ENCODE measurements around the gene GRK6.

Gene GRK6

GRCh38 chr5:177456976-177457851 lies 30.7 kb downstream of the GRK6 start (continued):
- TF ChIP-seq SP2 (tag by site-specific recombination; IDR thresholded peaks at IDR 0.05) (peak; percentile 87), ZNF24 (tag by site-specific recombination; IDR thresholded peaks at IDR 0.05) (no peak), ZNF747 (tag by site-specific recombination; IDR thresholded peaks at IDR 0.05) (no peak), ZFHX2 (tag by site-specific recombination; conservative IDR thresholded peaks at IDR 0.05) (peak; percentile 75), ZNF239 (tag by site-specific recombination; IDR thresholded peaks at IDR 0.05) (no peak), SCRT2 (tag by site-specific recombination; IDR thresholded peaks at IDR 0.05) (peak; percentile 91), ZNF169 (tag by site-specific recombination; IDR thresholded peaks at IDR 0.05) (no peak), MYNN (tag by site-specific recombination; IDR thresholded peaks at IDR 0.05; ENCODE audit: borderline replicate concordance) (peak; percentile 87; the same call in 1 of the 2 replicates), SCRT1 (tag by site-specific recombination; IDR thresholded peaks at IDR 0.05; ENCODE audit: borderline replicate concordance) (0 out of 2 replicates have a peak, but pooled peaks have one; percentile 36), ZBTB1 (tag by site-specific recombination; IDR thresholded peaks at IDR 0.05) (no peak)
- TF ChIP-seq, protein P1, sequence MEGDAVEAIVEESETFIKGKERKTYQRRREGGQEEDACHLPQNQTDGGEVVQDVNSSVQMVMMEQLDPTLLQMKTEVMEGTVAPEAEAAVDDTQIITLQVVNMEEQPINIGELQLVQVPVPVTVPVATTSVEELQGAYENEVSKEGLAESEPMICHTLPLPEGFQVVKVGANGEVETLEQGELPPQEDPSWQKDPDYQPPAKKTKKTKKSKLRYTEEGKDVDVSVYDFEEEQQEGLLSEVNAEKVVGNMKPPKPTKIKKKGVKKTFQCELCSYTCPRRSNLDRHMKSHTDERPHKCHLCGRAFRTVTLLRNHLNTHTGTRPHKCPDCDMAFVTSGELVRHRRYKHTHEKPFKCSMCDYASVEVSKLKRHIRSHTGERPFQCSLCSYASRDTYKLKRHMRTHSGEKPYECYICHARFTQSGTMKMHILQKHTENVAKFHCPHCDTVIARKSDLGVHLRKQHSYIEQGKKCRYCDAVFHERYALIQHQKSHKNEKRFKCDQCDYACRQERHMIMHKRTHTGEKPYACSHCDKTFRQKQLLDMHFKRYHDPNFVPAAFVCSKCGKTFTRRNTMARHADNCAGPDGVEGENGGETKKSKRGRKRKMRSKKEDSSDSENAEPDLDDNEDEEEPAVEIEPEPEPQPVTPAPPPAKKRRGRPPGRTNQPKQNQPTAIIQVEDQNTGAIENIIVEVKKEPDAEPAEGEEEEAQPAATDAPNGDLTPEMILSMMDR (tag by site-specific recombination; IDR thresholded peaks at IDR 0.05), result peak; percentile 32; the same call in 1 of the 2 replicates
- TF ChIP-seq, protein P2, sequence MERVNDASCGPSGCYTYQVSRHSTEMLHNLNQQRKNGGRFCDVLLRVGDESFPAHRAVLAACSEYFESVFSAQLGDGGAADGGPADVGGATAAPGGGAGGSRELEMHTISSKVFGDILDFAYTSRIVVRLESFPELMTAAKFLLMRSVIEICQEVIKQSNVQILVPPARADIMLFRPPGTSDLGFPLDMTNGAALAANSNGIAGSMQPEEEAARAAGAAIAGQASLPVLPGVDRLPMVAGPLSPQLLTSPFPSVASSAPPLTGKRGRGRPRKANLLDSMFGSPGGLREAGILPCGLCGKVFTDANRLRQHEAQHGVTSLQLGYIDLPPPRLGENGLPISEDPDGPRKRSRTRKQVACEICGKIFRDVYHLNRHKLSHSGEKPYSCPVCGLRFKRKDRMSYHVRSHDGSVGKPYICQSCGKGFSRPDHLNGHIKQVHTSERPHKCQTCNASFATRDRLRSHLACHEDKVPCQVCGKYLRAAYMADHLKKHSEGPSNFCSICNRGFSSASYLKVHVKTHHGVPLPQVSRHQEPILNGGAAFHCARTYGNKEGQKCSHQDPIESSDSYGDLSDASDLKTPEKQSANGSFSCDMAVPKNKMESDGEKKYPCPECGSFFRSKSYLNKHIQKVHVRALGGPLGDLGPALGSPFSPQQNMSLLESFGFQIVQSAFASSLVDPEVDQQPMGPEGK (tag by site-specific recombination; IDR thresholded peaks at IDR 0.05), result peak; percentile 11; the same call in 1 of the 2 replicates

DNA sequence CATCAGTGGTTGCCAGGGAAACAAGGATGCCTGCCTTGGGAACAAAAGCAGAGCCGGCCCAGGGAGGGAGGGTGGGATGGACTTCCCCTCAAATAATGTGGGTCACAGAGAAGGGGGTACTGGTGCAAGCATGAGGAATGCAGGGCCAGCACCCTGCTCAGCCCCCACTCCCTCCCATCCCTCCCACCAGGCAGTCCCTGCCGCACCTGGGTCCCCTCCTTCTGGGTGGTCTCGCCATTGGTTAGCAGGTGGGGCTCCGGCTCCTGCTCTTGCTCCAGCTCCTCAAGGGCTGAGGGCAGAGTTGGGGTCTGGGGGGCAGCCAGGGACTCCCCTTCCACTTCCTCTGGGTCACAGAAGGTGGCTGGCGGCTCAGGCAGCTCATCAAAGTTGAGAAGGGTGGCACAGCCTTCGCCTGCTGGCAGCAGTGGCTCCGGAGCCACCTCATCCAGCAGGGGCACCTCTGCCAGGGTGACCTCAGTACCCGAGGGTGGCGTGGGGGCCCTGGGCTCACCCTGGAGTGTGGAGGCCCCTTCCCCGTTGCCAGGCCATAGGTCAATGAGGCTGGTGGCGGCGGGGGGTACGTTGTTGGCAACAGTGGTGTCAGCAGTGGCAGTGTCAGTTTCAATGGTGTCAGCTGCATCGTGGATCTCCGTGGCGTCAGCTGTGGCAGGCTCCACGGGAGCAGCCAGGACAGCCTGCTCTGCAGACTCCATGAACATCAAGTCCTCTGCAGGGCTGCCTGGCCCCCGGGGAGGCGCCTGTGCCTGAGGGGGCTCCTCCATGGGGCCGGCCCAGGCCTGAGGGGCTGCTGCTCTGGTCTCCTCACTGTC lies 31.6 kb downstream of the GRK6 start:
- Histone ChIP-seq H3K27ac (ENCODE audit: extremely low read depth, low read depth, low read length) (no peak overlapping the region), H3K9me3 (ENCODE audit: control insufficient read depth, insufficient read depth, low read depth, low read length) (no peaks in the 10 kb centered on the region), H3K4me3 (ENCODE audit: low read depth, low read length) (no peak overlapping the region), H3K4me1 (ENCODE audit: control insufficient read depth, insufficient read depth, low read length) (peaks cover 8% of the 10 kb centered on the region), H3K36me3 (ENCODE audit: control insufficient read depth in 2 of 2, insufficient read depth in 1 of 2, low read length in 2 of 2) (peaks cover 4 to 53% of the 10 kb centered on the region in 2 experiments; a peak in 2 of 3 replicates)
- POLR2A ChIA-PET, result interaction anchor here (0.6 to 5.4 kb wide), 18 partner anchors 8 to 447 kb away, joined by 3 to 89 read pairs (median 6); partner anchors contain the start of genes DBN1, GRK6, MXD3 and PDLIM7
- CTCF ChIA-PET, result interaction anchor here (0.7 to 2.9 kb wide), 20 partner anchors 11 to 150 kb away, joined by 3 to 24 read pairs (median 5); partner anchors contain the start of genes MXD3, PDLIM7, PRR7 and SLC34A1
- peak; percentile 37; the same call in 1 of the 2 replicates for TF ChIP-seq GLIS2 (tag by site-specific recombination; IDR thresholded peaks at IDR 0.05)
- TF ChIP-seq ZNF10 (tag by site-specific recombination; IDR thresholded peaks at IDR 0.05), result 0 out of 2 replicates have a peak, but pooled peaks have one; percentile 48
- no peak for TF ChIP-seq KLF1 (tag by site-specific recombination; IDR thresholded peaks at IDR 0.05)
- TF ChIP-seq, protein P3, sequence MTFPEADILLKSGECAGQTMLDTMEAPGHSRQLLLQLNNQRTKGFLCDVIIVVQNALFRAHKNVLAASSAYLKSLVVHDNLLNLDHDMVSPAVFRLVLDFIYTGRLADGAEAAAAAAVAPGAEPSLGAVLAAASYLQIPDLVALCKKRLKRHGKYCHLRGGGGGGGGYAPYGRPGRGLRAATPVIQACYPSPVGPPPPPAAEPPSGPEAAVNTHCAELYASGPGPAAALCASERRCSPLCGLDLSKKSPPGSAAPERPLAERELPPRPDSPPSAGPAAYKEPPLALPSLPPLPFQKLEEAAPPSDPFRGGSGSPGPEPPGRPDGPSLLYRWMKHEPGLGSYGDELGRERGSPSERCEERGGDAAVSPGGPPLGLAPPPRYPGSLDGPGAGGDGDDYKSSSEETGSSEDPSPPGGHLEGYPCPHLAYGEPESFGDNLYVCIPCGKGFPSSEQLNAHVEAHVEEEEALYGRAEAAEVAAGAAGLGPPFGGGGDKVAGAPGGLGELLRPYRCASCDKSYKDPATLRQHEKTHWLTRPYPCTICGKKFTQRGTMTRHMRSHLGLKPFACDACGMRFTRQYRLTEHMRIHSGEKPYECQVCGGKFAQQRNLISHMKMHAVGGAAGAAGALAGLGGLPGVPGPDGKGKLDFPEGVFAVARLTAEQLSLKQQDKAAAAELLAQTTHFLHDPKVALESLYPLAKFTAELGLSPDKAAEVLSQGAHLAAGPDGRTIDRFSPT (tag by site-specific recombination; IDR thresholded peaks at IDR 0.05), result peak; percentile 78
- no peak for TF ChIP-seq ZBTB17 (tag by site-specific recombination; IDR thresholded peaks at IDR 0.05)
- 0 out of 2 replicates have a peak, but pooled peaks have one; percentile 49 for TF ChIP-seq ZBTB6 (tag by site-specific recombination; IDR thresholded peaks at IDR 0.05)
- peak; percentile 13; the same call in 1 of the 2 replicates for TF ChIP-seq ZNF600 (tag by site-specific recombination; IDR thresholded peaks at IDR 0.05)
- TF ChIP-seq SP3 (tag by site-specific recombination; IDR thresholded peaks at IDR 0.05), result peak; percentile 2; the same call in 1 of the 2 replicates
